ENCODE measurements around the gene DISP2.

Gene DISP2

GRCh38 chr15:40367686-40368611 is 9.9 kb downstream of the DISP2 start:
- in situ Hi-C loops (cut with HindIII; ENCODE audit: low sequenced_read_pairs) = no loop called here
- DNase-seq (ENCODE audit: low read depth, low spot score) = peak; percentile 82
- peak overlapping the region; percentile 15 for H3K4me3 ChIP-seq (ENCODE audit: low read depth, low read length)
- peak; percentile 74 for TF ChIP-seq CTCF (IDR thresholded peaks at IDR 0.05; ENCODE audit: low read depth, low read length)

- no peak for TF ChIP-seq CTCF (IDR thresholded peaks at IDR 0.05; ENCODE audit: low read depth, low read length)
Measured at GRCh38 chr15:40368719-40369473, 10.9 kb downstream of the DISP2 start.

GRCh38 chr15:40369474-40369869 is 11.5 kb downstream of the DISP2 start:
- in situ Hi-C loops (cut with HindIII; ENCODE audit: low sequenced_read_pairs) = no loop called here
- no peak for TF ChIP-seq CTCF (IDR thresholded peaks at IDR 0.05; ENCODE audit: low read depth, low read length)
- H3K4me3 ChIP-seq (ENCODE audit: low read depth, low read length) = no peak overlapping the region
- no peak for DNase-seq (ENCODE audit: low read depth, low spot score)

More at GRCh38 chr15:40368719-40369473, 10.9 kb downstream of the DISP2 start:
- in situ Hi-C loops (cut with HindIII; ENCODE audit: low sequenced_read_pairs) = no loop called here
- no peak overlapping the region for H3K4me3 ChIP-seq (ENCODE audit: low read depth, low read length)
- no peak for DNase-seq (ENCODE audit: low read depth, low spot score)

GRCh38 chr15:40369971-40370370 is 12.0 kb downstream of the DISP2 start:
- in situ Hi-C loops (cut with HindIII; ENCODE audit: low sequenced_read_pairs) = no loop called here
- TF ChIP-seq CTCF (IDR thresholded peaks at IDR 0.05; ENCODE audit: low read depth, low read length) = no peak
- no peak for DNase-seq (ENCODE audit: low read depth, low spot score)
- no peak overlapping the region for H3K4me3 ChIP-seq (ENCODE audit: low read depth, low read length)

- DNase-seq (ENCODE audit: low read depth, low spot score) = no peak
- H3K4me3 ChIP-seq (ENCODE audit: low read depth, low read length) = no peak overlapping the region
- TF ChIP-seq CTCF (IDR thresholded peaks at IDR 0.05; ENCODE audit: low read depth, low read length) = no peak
- in situ Hi-C loops (cut with HindIII; ENCODE audit: low sequenced_read_pairs) = no loop called here
Measured at GRCh38 chr15:40372981-40373380, 15.0 kb downstream of the DISP2 start.

GRCh38 chr15:40377606-40378005 is 19.6 kb downstream of the DISP2 start:
- DNase-seq (ENCODE audit: low read depth, low spot score) = no peak
- H3K4me3 ChIP-seq (ENCODE audit: low read depth, low read length) = no peak overlapping the region
- no peak for TF ChIP-seq CTCF (IDR thresholded peaks at IDR 0.05; ENCODE audit: low read depth, low read length)
- in situ Hi-C loops (cut with HindIII; ENCODE audit: low sequenced_read_pairs) = no loop called here
